ENCODE measurements around the gene THSD7B. TPM values are rescaled to one million over a fixed set of nuclear protein-coding genes. Genes with fewer than 3 reads are reported as not detected.

The THSD7B gene
- total RNA-seq, 1 donor from 2014 or later, result 0.22 TPM

GRCh38 chr2:137199751-137200150 is 434.4 kb downstream of the THSD7B start:
- no peak for DNase-seq (ENCODE audit: low spot score in 2 of 2, unreplicated experiment in 2 of 2)
- Mint-ChIP-seq H3K36me3 (no peaks in the 10 kb centered on the region), H3K4me1 (peaks cover 8% of the 10 kb centered on the region), H3K4me3 (no peak overlapping the region), H3K27ac (no peak overlapping the region), H3K9me3 (no peaks in the 10 kb centered on the region), H3K27me3 (ENCODE audit: low read depth) (peaks cover 22% of the 10 kb centered on the region)
- no peak for TF ChIP-seq CTCF (IDR thresholded peaks at IDR 0.05; ENCODE audit: unreplicated experiment)

GRCh38 chr2:137202318-137202717 is 437.0 kb downstream of the THSD7B start:
- TF ChIP-seq CTCF (IDR thresholded peaks at IDR 0.05; ENCODE audit: unreplicated experiment), result no peak
- DNase-seq (ENCODE audit: low spot score in 2 of 2, unreplicated experiment in 2 of 2), result no peak
- H3K4me3 Mint-ChIP-seq, result no peak overlapping the region
- H3K4me1 Mint-ChIP-seq, result peaks cover 8% of the 10 kb centered on the region
- H3K36me3 Mint-ChIP-seq, result no peaks in the 10 kb centered on the region
- peaks cover 23% of the 10 kb centered on the region for H3K27me3 Mint-ChIP-seq (ENCODE audit: low read depth)
- H3K27ac Mint-ChIP-seq, result no peak overlapping the region
- H3K9me3 Mint-ChIP-seq, result no peaks in the 10 kb centered on the region

GRCh38 chr2:137205324-137205723 is 440.0 kb downstream of the THSD7B start:
- no peak for DNase-seq (ENCODE audit: low spot score in 2 of 2, unreplicated experiment in 2 of 2)
- H3K9me3 Mint-ChIP-seq, result no peaks in the 10 kb centered on the region
- no peaks in the 10 kb centered on the region for H3K36me3 Mint-ChIP-seq
- H3K27me3 Mint-ChIP-seq (ENCODE audit: low read depth), result peaks cover 5% of the 10 kb centered on the region
- peaks cover 9% of the 10 kb centered on the region for H3K4me1 Mint-ChIP-seq
- H3K27ac Mint-ChIP-seq, result no peak overlapping the region
- no peak for TF ChIP-seq CTCF (IDR thresholded peaks at IDR 0.05; ENCODE audit: unreplicated experiment)
- H3K4me3 Mint-ChIP-seq, result no peak overlapping the region

GRCh38 chr2:137206069-137206468 is 440.7 kb downstream of the THSD7B start:
- H3K27ac Mint-ChIP-seq, result no peak overlapping the region
- H3K4me3 Mint-ChIP-seq, result no peak overlapping the region
- no peak for DNase-seq (ENCODE audit: low spot score in 2 of 2, unreplicated experiment in 2 of 2)
- peaks cover 5% of the 10 kb centered on the region for H3K27me3 Mint-ChIP-seq (ENCODE audit: low read depth)
- no peaks in the 10 kb centered on the region for H3K36me3 Mint-ChIP-seq
- TF ChIP-seq CTCF (IDR thresholded peaks at IDR 0.05; ENCODE audit: unreplicated experiment), result no peak
- no peaks in the 10 kb centered on the region for H3K9me3 Mint-ChIP-seq
- H3K4me1 Mint-ChIP-seq, result peaks cover 10% of the 10 kb centered on the region

- Mint-ChIP-seq H3K9me3 (no peaks in the 10 kb centered on the region), H3K27me3 (ENCODE audit: low read depth) (peaks cover 4% of the 10 kb centered on the region), H3K27ac (no peak overlapping the region), H3K4me1 (peaks cover 10% of the 10 kb centered on the region), H3K36me3 (no peaks in the 10 kb centered on the region), H3K4me3 (no peak overlapping the region)
- no peak for DNase-seq (ENCODE audit: low spot score in 2 of 2, unreplicated experiment in 2 of 2)
- no peak for TF ChIP-seq CTCF (IDR thresholded peaks at IDR 0.05; ENCODE audit: unreplicated experiment)
Observed at GRCh38 chr2:137207030-137207429, 441.7 kb downstream of the THSD7B start.

- no peak for DNase-seq (ENCODE audit: low spot score in 2 of 2, unreplicated experiment in 2 of 2)
- no peaks in the 10 kb centered on the region for H3K9me3 Mint-ChIP-seq
- no peak overlapping the region for H3K4me3 Mint-ChIP-seq
- peaks cover 4% of the 10 kb centered on the region for H3K27me3 Mint-ChIP-seq (ENCODE audit: low read depth)
- no peak for TF ChIP-seq CTCF (IDR thresholded peaks at IDR 0.05; ENCODE audit: unreplicated experiment)
- H3K27ac Mint-ChIP-seq, result no peak overlapping the region
- no peaks in the 10 kb centered on the region for H3K36me3 Mint-ChIP-seq
- peaks cover 2% of the 10 kb centered on the region for H3K4me1 Mint-ChIP-seq
Observed at GRCh38 chr2:137208431-137208891, 443.1 kb downstream of the THSD7B start.

Measured in mesothelial cell of epicardium (in vitro differentiated cells).